ENCODE results near the gene ZNF235.
"Not testable (repeated sequence)": the region's sequence is repeated elsewhere in the genome, so short reads cannot be mapped to it uniquely, and the experiment has no call there.

DNA sequence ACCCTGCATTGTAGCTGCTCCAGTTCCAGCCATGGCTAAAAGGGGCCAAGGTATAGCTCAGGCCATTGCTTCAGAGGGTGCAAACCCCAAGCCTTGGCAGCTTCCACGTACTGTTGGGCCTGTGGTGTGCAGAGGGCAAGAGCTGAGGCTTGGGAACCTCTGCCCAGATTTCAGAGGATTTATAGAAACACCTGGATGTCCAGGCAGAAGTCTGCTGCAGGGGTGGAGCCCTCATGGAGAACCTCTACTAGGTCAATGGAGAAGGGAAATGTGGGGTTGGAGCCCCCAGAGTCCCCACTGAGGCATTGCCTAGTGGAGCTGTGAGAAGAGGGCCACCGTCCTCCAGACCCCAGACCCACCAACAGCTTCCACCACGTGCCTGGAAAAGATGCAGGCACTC, 29.8 kb upstream of the ZNF235 start:
- TF ChIP-seq, protein P1, sequence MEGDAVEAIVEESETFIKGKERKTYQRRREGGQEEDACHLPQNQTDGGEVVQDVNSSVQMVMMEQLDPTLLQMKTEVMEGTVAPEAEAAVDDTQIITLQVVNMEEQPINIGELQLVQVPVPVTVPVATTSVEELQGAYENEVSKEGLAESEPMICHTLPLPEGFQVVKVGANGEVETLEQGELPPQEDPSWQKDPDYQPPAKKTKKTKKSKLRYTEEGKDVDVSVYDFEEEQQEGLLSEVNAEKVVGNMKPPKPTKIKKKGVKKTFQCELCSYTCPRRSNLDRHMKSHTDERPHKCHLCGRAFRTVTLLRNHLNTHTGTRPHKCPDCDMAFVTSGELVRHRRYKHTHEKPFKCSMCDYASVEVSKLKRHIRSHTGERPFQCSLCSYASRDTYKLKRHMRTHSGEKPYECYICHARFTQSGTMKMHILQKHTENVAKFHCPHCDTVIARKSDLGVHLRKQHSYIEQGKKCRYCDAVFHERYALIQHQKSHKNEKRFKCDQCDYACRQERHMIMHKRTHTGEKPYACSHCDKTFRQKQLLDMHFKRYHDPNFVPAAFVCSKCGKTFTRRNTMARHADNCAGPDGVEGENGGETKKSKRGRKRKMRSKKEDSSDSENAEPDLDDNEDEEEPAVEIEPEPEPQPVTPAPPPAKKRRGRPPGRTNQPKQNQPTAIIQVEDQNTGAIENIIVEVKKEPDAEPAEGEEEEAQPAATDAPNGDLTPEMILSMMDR (conservative IDR thresholded peaks at IDR 0.05; ENCODE audit: low read depth, low read length): not testable (repeated sequence)
- not testable (repeated sequence) for TF ChIP-seq EZH2 (IDR thresholded peaks at IDR 0.05; ENCODE audit: borderline replicate concordance, low read depth, low read length, poor library complexity, severe bottlenecking)

Data from A673 (cell line).